NCI-H2107 treated with DMSO at 0.1 percent for 48 hours (cell line): Measurements from ENCODE around the gene TMEM150C.
"Not testable (repeated sequence)": the region's sequence is repeated elsewhere in the genome, so short reads cannot be mapped to it uniquely, and the experiment has no call there.

Source experiments
- DNase-seq: peaks from one replicate; lab custom pipeline; 2025; ENCODE audit not compliant: unreplicated experiment; lab: John Stamatoyannopoulos, UW

Gene TMEM150C

GRCh38 chr4:82569727-82570126, 7.9 kb upstream of the TMEM150C start:
- DNase-seq, result no peak

GRCh38 chr4:82569076-82569475, 7.3 kb upstream of the TMEM150C start:
- DNase-seq, result no peak

DNA sequence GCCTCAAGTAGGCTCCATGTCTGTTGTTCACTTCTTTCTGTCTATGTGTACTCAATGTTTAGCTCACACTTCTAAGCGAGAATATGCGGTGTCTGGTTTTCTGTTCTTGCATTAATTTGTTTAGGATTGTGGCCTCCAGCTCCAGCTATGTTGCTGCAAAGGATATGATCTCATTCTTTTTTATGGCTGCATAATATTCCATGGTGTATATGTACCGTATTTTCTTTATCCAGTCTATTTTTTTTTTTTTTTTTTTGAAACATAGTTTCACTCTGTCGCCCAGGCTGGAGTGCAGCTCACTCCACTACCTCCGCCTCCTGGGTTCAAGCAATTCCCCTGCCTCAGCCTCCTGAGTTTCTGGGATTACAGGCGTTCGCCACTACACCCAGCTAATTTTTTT, 5.7 kb upstream of the TMEM150C start:
- no peak for DNase-seq

DNA sequence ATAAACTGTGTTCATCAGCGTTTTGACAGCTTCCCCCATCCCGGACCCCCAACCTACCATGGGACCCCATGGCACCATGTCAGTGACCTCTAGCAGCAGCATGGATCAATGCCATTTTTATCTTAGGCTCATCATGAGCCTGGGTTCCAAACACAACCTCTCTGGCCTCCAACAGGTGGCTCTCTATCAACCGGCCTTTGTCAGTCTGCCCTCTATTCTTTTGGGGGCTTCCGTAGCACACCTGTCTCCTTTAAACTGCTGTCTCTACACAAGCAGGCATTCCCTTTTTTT, 721 bp upstream of the TMEM150C start:
- no peak for DNase-seq

DNA sequence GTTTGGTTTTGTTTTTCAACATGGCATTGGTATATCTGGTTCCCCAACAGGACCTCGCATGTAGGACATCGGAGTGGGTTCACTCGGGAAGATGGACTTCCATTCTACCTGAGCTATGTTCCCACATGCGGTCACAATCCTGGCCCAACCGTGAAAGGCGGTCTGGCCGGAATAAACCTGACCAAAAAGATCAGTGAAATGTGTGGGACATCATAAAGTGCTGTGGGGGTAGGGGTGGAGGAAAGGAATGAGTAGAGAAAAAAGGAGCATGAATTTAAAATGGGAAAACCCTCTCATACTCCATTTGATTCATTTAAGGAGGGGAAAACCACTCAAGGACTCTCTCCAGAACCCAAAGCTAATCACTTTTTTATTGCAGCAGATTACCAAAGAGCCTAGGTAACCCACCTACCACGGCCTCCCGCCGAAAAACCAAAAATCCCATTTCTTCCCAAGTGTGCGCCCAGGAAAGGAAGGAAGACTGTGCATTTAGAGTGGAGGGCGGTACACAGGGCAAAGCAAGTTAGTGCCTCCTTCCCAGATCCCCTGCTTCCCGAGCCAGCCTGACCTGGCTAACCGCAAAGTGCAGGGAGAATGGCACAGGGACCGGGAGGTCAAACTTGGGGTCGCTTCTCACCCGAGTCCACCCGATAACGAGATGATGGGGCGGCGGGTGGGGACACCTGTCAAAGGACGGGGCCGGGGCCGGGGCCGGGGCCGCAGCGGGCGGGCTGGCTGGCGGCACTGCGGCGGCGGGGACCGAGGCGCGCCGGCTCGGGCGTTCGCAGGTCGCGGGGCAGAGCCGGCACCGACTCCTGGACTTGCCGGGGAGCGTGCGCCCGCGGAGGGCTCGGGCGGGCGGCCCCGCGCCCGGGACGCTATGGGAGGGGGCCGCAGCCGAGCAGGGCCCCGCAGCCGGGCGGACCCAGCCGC, 669 bp downstream of the TMEM150C start:
- no peak for DNase-seq

GRCh38 chr4:82559735-82560120, 2.1 kb downstream of the TMEM150C start:
- no peak for DNase-seq

DNA sequence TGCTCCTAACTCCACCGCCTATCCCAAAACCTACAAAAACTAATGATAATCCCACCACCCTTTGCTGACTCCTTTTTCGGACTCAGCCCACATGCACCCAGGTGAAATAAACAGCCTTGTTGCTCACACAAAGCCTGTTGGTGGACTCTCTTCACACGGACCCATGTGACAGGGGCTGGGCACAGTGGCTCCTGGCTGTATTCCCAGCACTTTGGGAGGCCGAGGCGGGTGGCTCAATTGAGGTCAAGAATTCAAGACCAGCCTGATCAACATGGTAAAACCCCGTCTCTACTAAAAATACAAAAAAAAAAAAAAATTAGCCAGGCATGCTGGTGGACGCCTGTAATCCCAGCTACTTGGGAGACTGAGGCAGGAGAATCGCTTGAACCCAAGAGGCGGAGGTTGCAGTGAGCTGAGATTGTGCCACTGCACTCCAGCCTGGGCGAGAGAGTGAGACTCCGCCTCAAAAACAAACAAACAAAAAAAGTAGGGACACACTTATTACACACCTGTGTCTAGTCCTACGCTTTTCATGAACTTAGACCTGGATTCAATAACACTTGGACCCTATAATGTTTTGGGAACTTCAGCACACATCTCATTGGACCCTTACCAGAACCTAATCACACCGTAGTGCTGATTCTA, 2.6 kb downstream of the TMEM150C start:
- not testable (repeated sequence) for DNase-seq

DNA sequence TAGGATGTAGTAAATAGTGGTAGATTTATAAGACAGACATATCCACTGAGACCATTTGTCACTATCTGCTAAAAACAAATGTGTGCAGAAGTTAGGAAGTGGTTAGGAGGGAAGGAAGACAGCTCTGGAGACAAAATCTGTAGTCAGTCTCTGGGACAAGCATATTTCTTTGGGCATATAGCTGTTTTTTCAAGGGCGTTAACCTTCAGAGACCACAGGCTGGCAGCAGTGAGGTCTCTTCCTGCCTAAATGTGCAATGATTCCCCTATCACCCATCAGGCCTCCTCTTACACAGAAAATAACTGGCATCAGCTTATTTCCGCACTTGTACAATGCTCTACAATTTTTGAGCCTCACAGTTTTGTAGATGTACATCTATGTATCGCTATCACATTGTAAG, 6.5 kb downstream of the TMEM150C start:
- no peak for DNase-seq

GRCh38 chr4:82553020-82553419, 8.8 kb downstream of the TMEM150C start:
- DNase-seq, result no peak

GRCh38 chr4:82551734-82552133, 10.1 kb downstream of the TMEM150C start:
- DNase-seq, result no peak

DNA sequence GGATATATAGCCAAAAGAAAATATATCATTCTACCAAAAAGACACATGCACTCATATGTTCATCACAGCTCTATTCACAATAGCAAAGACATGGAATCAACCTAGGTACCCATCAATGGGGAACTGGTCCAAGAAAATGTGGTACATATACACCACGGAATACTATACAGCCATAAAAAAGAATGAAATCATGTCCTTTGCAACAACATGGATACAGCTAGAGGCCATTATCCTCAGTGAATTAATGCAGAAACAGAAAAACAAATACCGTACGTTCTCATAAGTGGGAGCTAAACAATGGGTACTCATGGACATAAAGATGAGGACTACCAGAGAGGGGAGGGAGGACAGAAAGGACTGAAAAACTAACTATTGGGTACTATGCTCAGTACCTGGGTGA, 13.9 kb downstream of the TMEM150C start:
- not testable (repeated sequence) for DNase-seq

- no peak for DNase-seq
Observed at GRCh38 chr4:82543131-82543530, 18.7 kb downstream of the TMEM150C start.

DNA sequence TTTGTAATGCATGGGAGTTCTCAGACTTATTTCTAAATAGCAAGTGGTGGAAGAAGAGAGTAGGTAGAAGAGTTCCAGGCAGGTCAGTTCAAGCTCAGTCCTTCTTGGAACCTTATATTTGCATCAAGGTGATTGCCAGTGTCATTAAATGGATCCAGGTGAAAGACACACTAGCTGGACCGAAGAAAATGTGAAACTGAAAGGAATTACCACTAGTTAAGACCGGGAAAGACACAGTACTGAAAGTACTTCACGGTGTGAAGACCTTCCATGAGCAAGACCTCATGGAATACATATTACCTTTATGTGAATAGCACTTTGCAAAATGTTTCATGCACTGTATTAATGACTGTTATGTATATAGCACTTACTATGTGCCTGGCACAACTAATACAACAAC, 19.1 kb downstream of the TMEM150C start:
- DNase-seq, result no peak

DNA sequence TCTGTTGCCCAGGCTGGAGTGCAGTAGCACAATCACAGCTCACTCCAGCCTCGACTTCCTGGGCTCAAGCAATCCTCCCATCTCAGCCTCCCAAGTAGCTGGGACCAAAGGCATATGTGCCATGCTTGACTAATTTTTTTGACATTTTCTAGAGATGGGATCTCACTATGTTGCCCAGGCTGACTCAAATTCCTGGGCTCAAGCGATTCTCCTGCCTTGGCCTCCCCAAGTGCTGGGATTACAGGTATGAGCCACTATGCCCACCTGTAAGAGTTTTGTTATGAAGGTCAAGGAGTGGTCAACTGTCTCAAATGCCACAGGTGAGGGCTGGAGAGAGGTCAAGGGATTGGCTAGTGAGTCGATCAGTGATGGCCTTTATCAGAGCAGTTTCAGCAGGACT, 32.5 kb downstream of the TMEM150C start:
- DNase-seq, result no peak

DNA sequence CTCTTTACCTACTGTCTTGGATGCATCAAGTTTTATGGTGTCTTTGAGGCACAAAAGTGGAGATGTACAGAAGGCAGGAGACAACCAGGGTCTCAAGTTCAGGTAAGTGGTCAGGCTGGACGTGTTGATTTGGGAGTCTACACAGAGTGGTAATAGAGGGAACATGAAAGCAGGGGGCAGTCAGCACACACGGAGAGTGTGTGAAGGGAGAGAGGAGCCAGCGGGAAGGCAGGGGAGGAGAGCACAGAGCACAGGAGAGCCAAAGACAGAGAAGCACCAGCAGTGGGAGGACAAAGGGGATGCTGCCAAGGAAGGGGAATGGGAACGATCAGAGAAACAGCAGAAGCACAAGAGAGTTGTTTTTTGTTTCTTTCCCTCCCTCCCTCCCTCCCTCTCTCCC, 32.9 kb downstream of the TMEM150C start:
- DNase-seq, result no peak

- peak; percentile 19 for DNase-seq
Observed at GRCh38 chr4:82528074-82528473, 33.7 kb downstream of the TMEM150C start.

GRCh38 chr4:82525307-82525911, 36.4 kb downstream of the TMEM150C start:
- DNase-seq, result no peak

DNA sequence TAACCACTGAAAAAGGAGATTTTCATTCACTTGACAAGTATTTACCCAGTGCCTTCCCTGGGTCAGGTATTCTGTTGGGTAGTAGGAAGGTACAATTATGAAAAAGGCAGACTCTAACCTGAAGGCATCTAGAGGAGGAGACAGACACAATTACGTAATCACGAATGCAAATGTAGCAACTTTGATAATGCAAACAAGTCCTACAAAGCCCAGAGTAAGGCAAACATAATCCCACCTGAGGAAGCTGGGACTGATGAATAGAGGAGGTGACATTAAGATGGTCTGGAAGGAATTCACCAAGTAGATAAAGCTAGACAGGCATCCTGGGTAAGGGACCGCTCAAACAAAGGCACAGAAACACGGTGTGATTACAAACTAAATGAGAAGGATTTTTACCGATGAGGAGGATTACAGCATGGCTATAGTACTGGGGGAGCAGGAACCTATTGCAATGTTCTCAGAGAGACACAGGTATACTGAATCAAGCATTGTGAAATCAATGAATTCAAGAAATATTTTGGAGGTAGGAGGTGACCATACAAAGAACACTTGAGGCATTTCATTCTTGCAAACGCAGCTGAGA, 37.1 kb downstream of the TMEM150C start:
- DNase-seq, result no peak

DNA sequence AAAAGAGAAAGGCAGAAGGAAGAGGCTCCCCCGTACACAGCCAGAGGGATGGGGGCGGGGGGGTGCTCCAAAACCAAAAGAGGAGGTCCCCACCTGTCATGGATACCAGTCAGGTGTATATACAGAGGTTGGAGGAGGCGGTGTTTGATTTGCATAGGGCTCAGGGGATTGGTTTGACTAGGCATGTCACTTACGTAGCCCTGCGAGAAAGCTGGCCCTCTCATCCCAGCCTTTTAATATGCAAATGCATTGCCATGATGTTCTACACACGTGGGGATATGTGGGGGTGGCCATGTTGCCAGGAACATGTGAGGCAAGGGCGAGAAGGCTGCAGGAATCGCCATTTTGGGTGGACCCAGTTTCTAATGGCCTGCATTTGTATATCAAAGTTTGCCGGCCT, 38.6 kb downstream of the TMEM150C start:
- DNase-seq, result no peak

GRCh38 chr4:82522472-82522871, 39.3 kb downstream of the TMEM150C start:
- no peak for DNase-seq

DNA sequence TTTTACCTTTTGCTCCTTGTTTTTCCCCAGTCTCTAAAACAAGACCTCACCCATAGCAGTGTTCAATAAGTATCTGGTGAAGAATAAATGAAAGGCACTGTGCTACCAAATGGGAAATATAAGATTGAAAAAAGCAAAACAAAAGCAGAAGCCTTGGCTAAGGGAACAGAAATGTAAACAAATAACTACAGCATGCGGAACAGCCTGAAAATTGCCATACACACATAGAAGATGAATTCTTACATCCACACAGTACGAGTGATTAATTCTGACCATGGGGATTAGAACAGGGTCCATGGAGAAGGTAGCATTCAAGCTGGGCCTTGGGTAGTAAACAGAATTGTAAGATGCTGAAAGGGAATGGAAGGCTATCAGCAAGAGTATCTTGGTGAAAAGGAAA, 40.5 kb downstream of the TMEM150C start:
- no peak for DNase-seq

GRCh38 chr4:82519776-82520175, 42.0 kb downstream of the TMEM150C start:
- DNase-seq, result no peak
